ENCODE measurements around the gene FBXW11. TPM values are rescaled to one million over a fixed set of nuclear protein-coding genes. Genes with fewer than 3 reads are reported as not detected.

Gene FBXW11
- total and polyA plus RNA-seq, 10 of the 15 experiments (the other 5 are each of a cell fraction or from before 2014, with no cell fraction given) = 4.3 to 61.5 (median 40.0) TPM

GRCh38 chr5:171840711-171841522 lies 165.5 kb downstream of the FBXW11 start (continued):
- no peak for TF ChIP-seq BMI1 (IDR thresholded peaks at IDR 0.05; ENCODE audit: borderline replicate concordance)

GRCh38 chr5:171840066-171840465 lies 166.4 kb downstream of the FBXW11 start:
- TF ChIP-seq NFYB (IDR thresholded peaks at IDR 0.05; ENCODE audit: insufficient read depth, low read depth, low read length) (peak; percentile 54; the same call in 1 of the 2 replicates), SMC3 (IDR thresholded peaks at IDR 0.05; ENCODE audit: borderline replicate concordance, low read length) (no peak), MYC (IDR thresholded peaks at IDR 0.05; ENCODE audit: insufficient read depth, insufficient read length, insufficient replicate concordance, low read length, severe bottlenecking) (no peak), BCL11A (IDR thresholded peaks at IDR 0.05; ENCODE audit: low read depth, low read length) (no peak), BHLHE40 (IDR thresholded peaks at IDR 0.05; ENCODE audit: borderline replicate concordance in 1 of 2, low read depth in 2 of 2, low read length in 1 of 2) (no peak), USF1 (IDR thresholded peaks at IDR 0.05; ENCODE audit: borderline replicate concordance, extremely low read length, insufficient read depth, low read depth, low read length) (peak; percentile 35), ZBTB40 (IDR thresholded peaks at IDR 0.05; ENCODE audit: borderline replicate concordance) (no peak), POU2F2 (IDR thresholded peaks at IDR 0.05; ENCODE audit: borderline replicate concordance, low read depth, low read length) (no peak)
- in situ Hi-C loops (cut with MboI) (no loop called here), intact Hi-C loops (cut with micrococcal nuclease; ENCODE audit: unreplicated experiment) (no loop called here)
- ChIA-PET POLR2A (no interaction called here), SMC1A (ENCODE audit: uncharacterized antibody, unreplicated experiment) (no interaction called here), RAD21 (ENCODE audit: unreplicated experiment) (no interaction called here), CTCF (no interaction called here)
- FAIRE-seq (no peak), DNase-seq (ENCODE audit: low read depth, low spot score) (no peak), ATAC-seq (peak; percentile 44; the same call in 2 of the 3 replicates)
- Histone ChIP-seq H3K36me3 (ENCODE audit: control insufficient read depth in 2 of 2, insufficient read depth in 2 of 2, low read length in 1 of 2) (no peaks in the 10 kb centered on the region), H3K79me2 (ENCODE audit: control insufficient read depth, insufficient read depth, low read length) (no peaks in the 10 kb centered on the region), H3K9ac (ENCODE audit: control insufficient read depth, insufficient read depth, low read length) (no peak overlapping the region), H3K27me3 (replicated peaks in 1 of 2; ENCODE audit: control insufficient read depth in 2 of 2, insufficient read depth in 2 of 2, low read length in 1 of 2) (no peaks in the 10 kb centered on the region), H3K4me2 (ENCODE audit: control insufficient read depth, insufficient read depth) (no peak overlapping the region), H3K4me1 (ENCODE audit: control insufficient read depth, insufficient read depth, low read length) (no peaks in the 10 kb centered on the region), H4K20me1 (ENCODE audit: control insufficient read depth, insufficient read depth) (no peaks in the 10 kb centered on the region), H3K27ac (ENCODE audit: control insufficient read depth, insufficient read depth) (no peak overlapping the region), H2AFZ (ENCODE audit: control insufficient read depth, low read depth, low read length) (no peak overlapping the region), H3K9me3 (replicated peaks; ENCODE audit: control insufficient read depth, insufficient read depth, low read length) (no peaks in the 10 kb centered on the region), H3K4me3 (no peak overlapping the region)
- 42% methylated on average over 2 of the region's 2 CpGs for WGBS (ENCODE audit: insufficient coverage, insufficient replicate concordance, low lambda C conversion rate, missing lambda C conversion rate)
- no TSS peak for BruUV-seq (replicated peaks)
